ENCODE data around the gene BBS9. TPM values are rescaled to one million over a fixed set of nuclear protein-coding genes. Genes with fewer than 3 reads are reported as not detected.

The BBS9 gene
- total and polyA plus RNA-seq, 2 donors from 2014 or later: 9.0 to 23.4 TPM

DNA sequence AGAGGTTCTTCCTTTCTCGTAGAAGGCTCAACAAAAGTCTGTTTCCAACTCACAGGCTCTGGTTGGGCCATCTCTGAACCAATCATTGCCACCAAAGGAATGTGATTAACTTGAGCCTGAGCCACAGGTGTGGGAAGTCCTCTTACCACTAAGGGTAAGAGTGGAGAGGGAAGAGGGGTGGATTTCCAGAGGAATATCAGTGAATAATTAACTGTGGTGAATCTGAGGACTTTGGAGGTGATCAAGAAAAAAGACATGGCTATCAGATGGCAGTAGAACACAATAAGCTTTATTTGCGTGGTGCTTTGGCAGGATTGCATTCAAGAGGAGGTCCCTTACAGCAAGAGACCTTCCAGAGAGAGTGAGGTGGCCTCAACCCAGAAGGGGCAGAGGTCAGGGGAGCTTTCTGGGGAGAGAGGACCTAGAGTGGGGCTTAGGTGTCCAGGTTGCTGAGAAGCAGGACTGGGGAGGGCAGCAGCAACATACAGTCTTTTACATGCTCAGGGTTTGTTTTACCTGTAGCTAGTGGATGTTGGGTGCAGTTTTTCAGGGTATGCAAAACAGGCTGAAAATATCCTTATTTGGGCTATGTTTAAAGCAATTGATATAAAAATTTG is 61.4 kb downstream of the BBS9 start:
- H3K9ac ChIP-seq (ENCODE audit: low read length in 3 of 3): no peak overlapping the region
- peaks cover 0 to 11% (median 3%) of the 10 kb centered on the region in 3 donors for H3K4me1 ChIP-seq (ENCODE audit: control insufficient read depth in 2 of 3, insufficient read depth in 2 of 3, low read depth in 1 of 3, low read length in 3 of 3)
- H3K27ac ChIP-seq (ENCODE audit: low read depth in 2 of 2, low read length in 2 of 2): peak overlapping the region in 1 of 2 donors; percentile 23
- H3K4me3 ChIP-seq (ENCODE audit: low read length in 3 of 3): peak overlapping the region in 2 of 3 donors; percentile 49 to 53
- DNase-seq (no peak), FAIRE-seq (no peak)
- intact Hi-C loops (cut with DNase I): no loop called here
- no peaks in the 10 kb centered on the region for H3K36me3 ChIP-seq (ENCODE audit: control insufficient read depth in 2 of 3, insufficient read depth in 3 of 3, low read length in 3 of 3)
- peaks cover 0 to 4% (median 0%) of the 10 kb centered on the region in 3 donors for H3K9me3 ChIP-seq (ENCODE audit: control insufficient read depth in 2 of 3, insufficient read depth in 1 of 3, low read length in 3 of 3)
- TF ChIP-seq CTCF (IDR thresholded peaks at IDR 0.05; ENCODE audit: borderline replicate concordance, extremely low read depth, insufficient read depth): no peak
- H3K27me3 ChIP-seq (ENCODE audit: control insufficient read depth, insufficient read depth, low read length): no peaks in the 10 kb centered on the region

DNA sequence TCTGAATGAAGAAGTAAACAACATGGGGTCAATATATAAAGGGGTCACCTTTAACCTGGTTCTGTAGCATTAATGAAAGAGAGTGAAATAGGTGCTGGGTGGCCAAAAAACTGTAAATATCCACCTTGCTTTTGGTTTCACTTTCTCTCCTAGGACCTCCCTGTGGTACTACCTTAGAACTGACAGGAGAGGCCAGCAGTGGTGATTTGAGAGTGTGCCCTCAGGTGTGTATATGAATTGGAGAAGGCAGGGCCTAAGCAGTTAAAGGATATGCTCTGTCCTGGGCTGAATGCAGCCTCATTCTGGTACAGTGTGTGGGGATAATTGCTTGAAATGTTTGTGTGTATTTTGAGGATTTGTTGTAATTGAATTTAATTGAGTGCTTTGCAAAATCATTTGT is 62.0 kb downstream of the BBS9 start:
- FAIRE-seq (no peak), DNase-seq (peak in 1 of 5 donors; percentile 3)

DNA sequence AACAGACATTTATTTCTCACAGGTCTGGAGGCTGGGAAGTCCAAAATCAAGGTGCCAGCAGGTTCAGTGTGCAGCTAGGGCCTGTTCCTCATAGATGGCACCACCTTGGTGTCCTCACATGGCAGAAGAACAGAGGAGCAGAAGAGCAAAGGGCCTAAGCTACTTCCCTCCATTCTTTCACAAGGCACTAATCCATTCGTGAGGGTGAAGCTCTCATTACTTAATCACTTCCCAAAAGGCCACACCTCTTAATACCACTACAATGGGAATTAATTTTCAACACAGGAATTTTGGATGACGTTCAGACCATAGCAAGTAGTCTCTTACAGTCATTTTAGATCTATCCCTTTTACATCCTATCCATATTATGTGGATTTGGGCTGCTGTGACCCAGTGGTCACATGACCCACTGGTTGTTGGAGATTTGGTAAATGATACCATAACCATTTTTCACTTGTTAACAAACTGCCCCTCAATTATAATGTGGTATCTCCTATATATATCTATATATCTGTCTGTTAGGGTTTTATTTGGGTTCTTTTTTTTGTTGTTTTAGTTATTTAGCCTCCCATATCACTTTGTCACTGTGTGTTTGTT is 63.4 kb downstream of the BBS9 start:
- Histone ChIP-seq H3K9ac (ENCODE audit: low read length in 3 of 3) (no peak overlapping the region), H3K4me3 (ENCODE audit: low read length in 3 of 3) (no peak overlapping the region), H3K4me1 (ENCODE audit: control insufficient read depth in 2 of 3, insufficient read depth in 2 of 3, low read depth in 1 of 3, low read length in 3 of 3) (peaks cover 0 to 11% (median 3%) of the 10 kb centered on the region in 3 donors), H3K27ac (ENCODE audit: low read depth in 2 of 2, low read length in 2 of 2) (no peak overlapping the region), H3K36me3 (ENCODE audit: control insufficient read depth in 2 of 3, insufficient read depth in 3 of 3, low read length in 3 of 3) (no peaks in the 10 kb centered on the region), H3K27me3 (ENCODE audit: control insufficient read depth, insufficient read depth, low read length) (no peaks in the 10 kb centered on the region), H3K9me3 (ENCODE audit: control insufficient read depth in 2 of 3, insufficient read depth in 1 of 3, low read length in 3 of 3) (peaks cover 0 to 4% (median 0%) of the 10 kb centered on the region in 3 donors)
- DNase-seq (no peak), FAIRE-seq (no peak)
- no peak for TF ChIP-seq CTCF (IDR thresholded peaks at IDR 0.05; ENCODE audit: borderline replicate concordance, extremely low read depth, insufficient read depth)
- intact Hi-C loops (cut with DNase I): no loop called here

More for the DNA sequence above, 62.0 kb downstream of the BBS9 start:
- intact Hi-C loops (cut with DNase I): no loop called here
- peak overlapping the region in 2 of 3 donors; percentile 49 to 53 for H3K4me3 ChIP-seq (ENCODE audit: low read length in 3 of 3)
- H3K9me3 ChIP-seq (ENCODE audit: control insufficient read depth in 2 of 3, insufficient read depth in 1 of 3, low read length in 3 of 3): peaks cover 0 to 4% (median 0%) of the 10 kb centered on the region in 3 donors
- no peak for TF ChIP-seq CTCF (IDR thresholded peaks at IDR 0.05; ENCODE audit: borderline replicate concordance, extremely low read depth, insufficient read depth)
- H3K9ac ChIP-seq (ENCODE audit: low read length in 3 of 3): no peak overlapping the region
- no peaks in the 10 kb centered on the region for H3K27me3 ChIP-seq (ENCODE audit: control insufficient read depth, insufficient read depth, low read length)
- no peak overlapping the region for H3K27ac ChIP-seq (ENCODE audit: low read depth in 2 of 2, low read length in 2 of 2)
- H3K4me1 ChIP-seq (ENCODE audit: control insufficient read depth in 2 of 3, insufficient read depth in 2 of 3, low read depth in 1 of 3, low read length in 3 of 3): peaks cover 0 to 11% (median 3%) of the 10 kb centered on the region in 3 donors
- no peaks in the 10 kb centered on the region for H3K36me3 ChIP-seq (ENCODE audit: control insufficient read depth in 2 of 3, insufficient read depth in 3 of 3, low read length in 3 of 3)

Data from kidney (tissue), 14 donors.